ENCODE measurements around the gene HP1BP3. TPM values are rescaled to one million over a fixed set of nuclear protein-coding genes. Genes with fewer than 3 reads are reported as not detected.

HP1BP3 gene
- total RNA-seq, 2 donors from 2014 or later = 207 to 223 TPM

GRCh38 chr1:20710469-20711284, 76.4 kb downstream of the HP1BP3 start:
- Mint-ChIP-seq H3K4me1 (no peaks in the 10 kb centered on the region), H3K4me3 (no peak overlapping the region), H3K27me3 (ENCODE audit: insufficient read depth) (no peaks in the 10 kb centered on the region), H3K27ac (no peak overlapping the region), H3K36me3 (ENCODE audit: low read depth) (no peaks in the 10 kb centered on the region), H3K9me3 (no peaks in the 10 kb centered on the region)
- Histone ChIP-seq H3K36me3 (ENCODE audit: control insufficient read depth, insufficient read depth, low read length) (no peaks in the 10 kb centered on the region), H3K4me1 (ENCODE audit: control insufficient read depth, insufficient read depth, low read length) (no peaks in the 10 kb centered on the region), H3K27me3 (ENCODE audit: control insufficient read depth, insufficient read depth, low read length, poor library complexity, severe bottlenecking) (no peaks in the 10 kb centered on the region), H3K27ac (ENCODE audit: low read depth, low read length) (peak overlapping the region; percentile 84), H3K9me3 (ENCODE audit: control insufficient read depth, low read length) (no peaks in the 10 kb centered on the region), H3K4me3 (ENCODE audit: low read length) (no peak overlapping the region), H3K9ac (ENCODE audit: extremely low read depth, low read length, poor library complexity, severe bottlenecking) (no peak overlapping the region)
- 79 to 93% methylated on average over 8 to 16 of the region's 18 CpGs for WGBS, 2 experiments (ENCODE audit: insufficient coverage in 1 of 2, insufficient read length in 1 of 2)
- DNase-seq = no peak
- TF ChIP-seq CTCF (conservative IDR thresholded peaks at IDR 0.05) = no peak

DNA sequence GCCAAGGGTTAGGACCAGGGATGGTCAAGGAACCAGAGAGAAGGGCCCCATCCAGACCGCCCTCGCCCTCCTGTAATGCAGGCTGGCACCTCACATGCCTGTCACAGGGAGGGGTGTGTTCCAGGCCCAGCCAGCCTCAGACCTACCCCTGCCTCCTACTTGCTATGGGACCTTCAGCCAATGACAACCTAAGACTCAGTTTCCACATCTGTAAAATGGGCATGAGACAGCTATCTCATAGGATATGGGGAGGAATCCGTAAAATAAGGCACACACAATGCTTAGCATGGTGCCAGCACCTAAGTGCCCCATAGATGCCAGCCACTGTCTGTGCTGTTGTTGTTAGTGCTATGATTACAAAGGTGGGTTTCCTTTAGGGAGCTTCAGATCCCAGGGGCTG, 77.2 kb downstream of the HP1BP3 start:
- no peak overlapping the region for H3K9ac ChIP-seq (ENCODE audit: extremely low read depth, low read length, poor library complexity, severe bottlenecking)
- H3K27ac ChIP-seq (ENCODE audit: low read depth, low read length) = peak overlapping the region; percentile 84
- no peak for DNase-seq

GRCh38 chr1:20708891-20709290, 78.2 kb downstream of the HP1BP3 start:
- H3K36me3 Mint-ChIP-seq (ENCODE audit: low read depth) = no peaks in the 10 kb centered on the region
- no peaks in the 10 kb centered on the region for H3K4me1 Mint-ChIP-seq
- H3K27ac Mint-ChIP-seq = no peak overlapping the region
- WGBS, 2 experiments (ENCODE audit: insufficient coverage in 1 of 2, insufficient read length in 1 of 2) = 84 to 88% methylated on average over 5 of the region's 5 CpGs
- H3K9me3 Mint-ChIP-seq = no peaks in the 10 kb centered on the region
- Histone ChIP-seq H3K9ac (ENCODE audit: extremely low read depth, low read length, poor library complexity, severe bottlenecking) (no peak overlapping the region), H3K27ac (ENCODE audit: low read depth, low read length) (no peak overlapping the region), H3K4me3 (ENCODE audit: low read length) (no peak overlapping the region), H3K9me3 (ENCODE audit: control insufficient read depth, low read length) (no peaks in the 10 kb centered on the region), H3K4me1 (ENCODE audit: control insufficient read depth, insufficient read depth, low read length) (no peaks in the 10 kb centered on the region), H3K36me3 (ENCODE audit: control insufficient read depth, insufficient read depth, low read length) (no peaks in the 10 kb centered on the region), H3K27me3 (ENCODE audit: control insufficient read depth, insufficient read depth, low read length, poor library complexity, severe bottlenecking) (no peaks in the 10 kb centered on the region)
- TF ChIP-seq CTCF (conservative IDR thresholded peaks at IDR 0.05) = no peak
- DNase-seq = no peak
- H3K4me3 Mint-ChIP-seq = no peak overlapping the region
- H3K27me3 Mint-ChIP-seq (ENCODE audit: insufficient read depth) = no peaks in the 10 kb centered on the region

More for the DNA sequence above, 77.2 kb downstream of the HP1BP3 start:
- Histone ChIP-seq H3K36me3 (ENCODE audit: control insufficient read depth, insufficient read depth, low read length) (no peaks in the 10 kb centered on the region), H3K27me3 (ENCODE audit: control insufficient read depth, insufficient read depth, low read length, poor library complexity, severe bottlenecking) (no peaks in the 10 kb centered on the region), H3K4me3 (ENCODE audit: low read length) (no peak overlapping the region), H3K9me3 (ENCODE audit: control insufficient read depth, low read length) (no peaks in the 10 kb centered on the region), H3K4me1 (ENCODE audit: control insufficient read depth, insufficient read depth, low read length) (no peaks in the 10 kb centered on the region)
- no peak for TF ChIP-seq CTCF (conservative IDR thresholded peaks at IDR 0.05)
- Mint-ChIP-seq H3K36me3 (ENCODE audit: low read depth) (no peaks in the 10 kb centered on the region), H3K27me3 (ENCODE audit: insufficient read depth) (no peaks in the 10 kb centered on the region), H3K4me3 (no peak overlapping the region), H3K4me1 (no peaks in the 10 kb centered on the region), H3K27ac (no peak overlapping the region), H3K9me3 (no peaks in the 10 kb centered on the region)
- WGBS, 2 experiments (ENCODE audit: insufficient coverage in 1 of 2, insufficient read length in 1 of 2) = 89 to 95% methylated on average over 1 to 3 of the region's 3 CpGs

Data from endodermal cell (in vitro differentiated cells).